GM23248 (cell line): ENCODE results near the gene CKM.
"Not testable (repeated sequence)": the region's sequence is repeated elsewhere in the genome, so short reads cannot be mapped to it uniquely, and the experiment has no call there.

ENCODE experiments used
- EZH2 ChIP-seq: fragments of 200-600 bp; sonication (generic); IDR thresholded peaks from 2 replicates; pipeline ENCODE4 v1.6.1; 2018; ENCODE audit warnings: antibody characterized with exemption, mild to moderate bottlenecking; ENCODE audit not compliant: insufficient read depth, poor library complexity, severe bottlenecking
- EZH2phosphoT487 ChIP-seq: fragments of 200-600 bp; sonication (generic); IDR thresholded peaks from 2 replicates; pipeline ENCODE4 v1.6.1; 2018; ENCODE audit warnings: antibody characterized with exemption, moderate library complexity, mild to moderate bottlenecking, low read depth; ENCODE audit not compliant: insufficient read depth

DNA sequence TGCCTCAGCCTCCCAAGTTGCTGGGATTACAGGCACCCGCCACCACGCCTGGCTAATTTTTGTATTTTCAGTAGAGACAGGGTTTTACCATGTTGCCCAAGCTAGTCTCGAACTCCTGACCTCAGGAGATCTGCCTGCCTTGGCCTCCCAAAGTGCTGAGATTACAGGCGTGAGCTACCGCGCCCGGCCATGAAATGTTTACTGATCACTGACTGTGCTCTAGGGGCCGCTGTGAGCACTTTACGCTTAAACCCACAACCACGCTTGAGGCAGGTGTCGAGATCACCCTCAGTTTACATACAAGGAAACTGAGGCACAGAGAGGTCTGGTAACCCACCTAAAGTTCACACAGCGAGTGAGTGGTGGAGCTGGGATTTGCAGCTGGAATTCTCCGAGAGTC is 52.7 kb downstream of the CKM start:
- TF ChIP-seq EZH2phosphoT487, EZH2: not testable (repeated sequence)
